HPDE6-E6E7 (cell line): ENCODE results near the gene ALK.

Experiments
- DNase-seq: peaks from one replicate; pipeline ENCODE4 v3.0.0; 2011; ENCODE audit warnings: missing footprints; ENCODE audit errors: extremely low spot score

Gene ALK

DNA sequence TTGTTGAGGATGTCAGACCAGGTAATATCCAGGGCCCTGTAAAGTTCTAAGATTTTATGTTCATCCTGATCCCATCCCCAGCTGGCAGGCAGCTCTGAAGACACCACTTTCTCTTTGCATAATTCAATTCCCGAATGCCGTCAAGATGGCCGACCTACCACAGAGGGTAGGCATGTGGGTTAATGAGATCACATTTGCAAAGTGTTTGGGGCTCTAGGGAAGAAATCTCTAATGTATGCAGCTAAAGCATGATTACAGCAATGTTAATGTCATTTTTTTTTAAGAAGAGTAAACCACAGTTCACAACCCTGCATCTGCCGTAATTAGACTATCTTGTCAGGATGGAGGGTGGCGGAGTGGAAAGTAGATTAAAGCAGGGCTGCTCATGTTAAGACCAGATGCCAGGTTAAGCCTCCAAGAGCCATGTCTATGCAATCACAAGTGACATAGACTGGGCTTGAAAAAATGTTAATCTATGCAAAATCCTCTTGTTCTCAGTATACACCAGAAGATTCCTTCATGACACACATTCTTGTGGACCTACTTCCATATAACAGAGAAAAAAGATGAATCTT, 131.4 kb downstream of the ALK start:
- DNase-seq = no peak

- no peak for DNase-seq
Measured at GRCh38 chr2:29787473-29788465, 133.6 kb downstream of the ALK start.

- DNase-seq = no peak
Measured at GRCh38 chr2:29786361-29786760, 135.0 kb downstream of the ALK start.

- no peak for DNase-seq
Measured at GRCh38 chr2:29783666-29784065, 137.7 kb downstream of the ALK start.

DNA sequence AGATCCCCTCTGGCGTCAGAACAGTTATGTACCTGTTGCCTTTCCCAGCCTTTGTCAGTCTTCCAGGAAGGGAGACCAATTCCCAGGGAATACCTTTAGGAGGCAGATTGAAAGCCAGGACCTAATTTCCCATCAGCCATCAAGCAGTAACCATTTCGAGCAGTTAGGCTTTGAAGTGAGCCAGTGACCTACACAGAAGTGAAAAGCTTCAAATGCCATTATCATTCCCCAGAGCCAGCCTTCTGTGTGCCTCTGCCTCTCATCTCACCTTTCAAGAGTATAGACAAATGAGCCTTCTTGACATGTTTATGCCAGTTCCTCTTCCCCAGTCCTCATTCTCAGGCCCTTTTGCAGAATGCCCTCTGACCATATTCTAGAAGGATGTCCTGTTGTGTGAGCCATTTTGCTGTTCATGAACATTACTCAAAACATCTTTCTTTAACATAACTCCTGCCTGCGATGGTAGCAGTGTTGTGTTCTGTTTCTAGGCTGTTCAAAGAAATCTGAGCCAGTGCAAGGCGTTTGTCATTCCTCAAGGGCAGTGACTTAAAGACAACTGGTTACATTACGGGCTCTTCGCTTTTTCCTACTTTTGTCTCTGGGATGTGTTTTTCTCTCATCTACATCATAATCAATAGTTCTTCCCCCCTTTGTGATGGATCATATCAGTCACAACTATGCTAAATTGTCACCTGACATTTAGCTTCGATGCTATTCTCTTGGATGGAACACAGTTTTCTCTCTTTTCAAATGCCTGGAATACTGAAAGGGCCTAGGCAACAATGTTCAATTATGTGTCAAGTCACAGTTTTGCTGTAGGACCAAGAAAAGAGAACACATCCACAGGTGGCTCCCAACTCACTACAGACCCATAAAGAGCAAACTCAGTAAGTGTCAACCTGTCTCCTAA, 138.6 kb downstream of the ALK start:
- no peak for DNase-seq

- no peak for DNase-seq
Measured at GRCh38 chr2:29782087-29782486, 139.3 kb downstream of the ALK start.

GRCh38 chr2:29780906-29781305, 140.5 kb downstream of the ALK start:
- no peak for DNase-seq

- no peak for DNase-seq
Measured at GRCh38 chr2:29777161-29777560, 144.2 kb downstream of the ALK start.

DNA sequence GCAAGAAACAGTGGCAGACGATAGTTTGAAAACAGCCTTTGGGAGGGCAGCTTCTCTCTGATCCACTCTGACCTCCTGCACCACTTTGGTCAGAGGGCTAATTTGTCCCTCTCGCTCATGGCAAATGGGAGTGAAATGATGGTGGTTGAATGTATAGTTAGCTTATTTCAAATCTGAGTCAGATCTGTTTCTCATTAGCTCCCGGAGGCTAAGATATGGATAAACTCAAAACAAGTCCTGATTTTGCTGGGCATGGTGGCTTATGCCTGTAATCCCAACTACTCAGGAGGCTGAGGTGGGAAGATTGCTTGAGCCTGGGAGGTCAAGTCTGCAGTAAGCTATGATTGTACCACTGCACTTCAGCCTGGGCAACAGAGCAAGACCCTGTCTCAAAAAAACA, 145.0 kb downstream of the ALK start:
- no peak for DNase-seq

DNA sequence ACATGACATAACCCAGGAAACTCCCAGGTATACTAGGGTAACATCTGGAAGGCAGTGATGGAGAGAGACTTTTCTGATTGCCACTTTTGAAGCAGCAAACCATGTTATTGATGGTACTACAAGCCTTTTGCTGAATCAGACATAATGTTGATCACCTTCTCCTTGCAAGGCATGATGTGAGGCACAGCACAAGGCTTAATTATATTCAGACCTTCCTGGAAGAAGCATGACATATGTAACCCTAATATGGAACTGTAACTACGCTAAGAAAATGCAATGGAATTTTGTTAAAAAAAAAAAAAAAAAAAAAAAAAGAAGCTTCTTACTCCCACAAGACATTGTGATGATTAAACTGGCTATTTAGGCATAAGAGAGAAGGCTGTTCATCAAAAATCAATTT, 145.4 kb downstream of the ALK start:
- DNase-seq = no peak

DNA sequence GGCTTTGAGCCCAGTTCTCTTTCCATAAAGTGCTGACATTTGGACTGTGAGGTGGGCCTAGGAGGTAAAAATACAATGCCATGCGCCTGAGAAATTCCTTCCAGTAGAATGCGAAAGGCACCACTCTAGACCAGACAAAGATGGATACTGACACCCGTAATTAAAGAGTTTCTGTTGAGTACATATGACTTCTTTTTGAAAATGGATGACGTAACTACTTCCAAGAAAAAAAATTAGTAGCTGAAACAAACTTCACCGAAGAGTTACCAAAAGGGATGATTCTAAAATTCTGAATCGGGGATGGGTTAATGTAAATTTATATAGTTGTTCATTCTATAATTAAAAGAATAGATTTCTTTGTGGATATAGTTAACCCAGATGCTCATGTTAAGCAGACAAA, 146.8 kb downstream of the ALK start:
- DNase-seq = no peak

DNA sequence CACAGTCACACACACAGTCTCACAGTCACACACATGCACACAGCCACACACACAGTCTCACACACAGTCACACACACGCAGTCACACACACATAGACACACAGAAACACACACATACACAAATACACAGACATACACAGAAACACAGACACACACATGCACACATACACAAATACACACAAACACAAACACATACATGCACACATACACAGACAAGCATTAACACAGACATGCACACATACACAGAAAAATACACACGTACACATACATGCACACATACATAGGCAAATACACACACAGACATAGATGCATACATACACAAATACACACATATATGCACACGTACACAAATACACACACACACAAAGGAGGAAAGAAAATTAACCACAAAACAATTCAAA, 150.5 kb downstream of the ALK start:
- no peak for DNase-seq

DNA sequence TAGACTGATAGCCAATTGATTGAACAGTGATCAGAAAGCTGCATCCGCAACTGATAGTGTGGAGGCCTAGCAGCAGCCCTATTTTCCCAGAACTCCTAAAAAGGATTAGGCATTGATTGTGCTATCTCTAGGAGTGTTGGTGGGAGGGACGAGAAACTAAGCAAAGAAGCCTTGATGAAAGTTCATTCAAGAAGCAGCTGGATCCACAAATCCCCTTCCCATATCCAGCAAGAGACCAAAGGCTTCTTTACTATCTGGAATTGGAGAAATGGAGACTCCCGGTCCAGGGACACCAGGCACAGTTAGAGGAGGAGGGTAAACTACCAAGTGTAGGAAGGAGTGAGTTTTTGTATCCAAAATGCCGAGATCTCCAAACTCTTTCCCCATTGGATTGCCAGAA, 151.5 kb downstream of the ALK start:
- DNase-seq = no peak

GRCh38 chr2:29767606-29768335, 153.6 kb downstream of the ALK start:
- DNase-seq = no peak

DNA sequence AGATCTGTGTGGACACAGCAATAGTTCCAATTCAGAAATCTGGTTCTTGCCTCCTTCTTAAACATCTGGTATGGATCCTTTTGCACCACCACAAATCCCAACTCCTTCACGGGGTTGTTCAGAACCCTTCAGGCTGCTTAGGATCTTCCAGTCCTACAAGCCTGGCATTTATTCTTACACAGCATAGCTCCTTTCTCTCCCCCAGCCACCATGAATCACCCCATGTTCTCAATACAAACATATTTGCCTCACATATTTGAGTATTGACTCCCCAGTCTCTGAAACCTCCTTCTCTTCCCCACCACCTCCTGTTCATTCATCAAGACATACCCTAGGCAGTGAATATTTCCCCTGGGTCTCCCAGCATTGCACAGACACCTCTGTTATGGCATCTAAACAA, 155.2 kb downstream of the ALK start:
- DNase-seq = no peak

DNA sequence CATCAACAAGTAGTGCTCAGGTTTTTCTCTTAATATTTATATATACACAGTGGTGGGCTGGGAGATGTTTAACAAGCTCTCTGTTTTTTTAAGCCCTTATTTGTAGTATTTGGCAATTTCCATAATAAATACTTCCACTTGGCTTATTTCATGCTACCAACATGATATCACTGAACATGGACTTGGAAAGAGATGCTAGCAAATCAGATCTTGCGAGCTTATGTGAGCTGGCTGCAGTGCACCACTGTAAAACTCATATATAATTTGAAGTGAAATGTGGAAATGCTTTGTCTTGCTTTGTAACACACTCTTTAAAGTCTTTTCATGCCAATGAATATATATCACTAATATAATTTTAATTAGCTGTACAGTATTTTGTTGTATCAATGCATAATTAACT, 155.7 kb downstream of the ALK start:
- DNase-seq = no peak

GRCh38 chr2:29763371-29763770, 158.0 kb downstream of the ALK start:
- DNase-seq = no peak

GRCh38 chr2:29762239-29762638, 159.1 kb downstream of the ALK start:
- DNase-seq = no peak

GRCh38 chr2:29761278-29761677, 160.1 kb downstream of the ALK start:
- DNase-seq = no peak

- DNase-seq = no peak
Measured at GRCh38 chr2:29760008-29760407, 161.4 kb downstream of the ALK start.

GRCh38 chr2:29759360-29759759, 162.0 kb downstream of the ALK start:
- DNase-seq = no peak

GRCh38 chr2:29755829-29756228, 165.6 kb downstream of the ALK start:
- no peak for DNase-seq
